ENCODE measurements around the gene PRKCB.

DNA sequence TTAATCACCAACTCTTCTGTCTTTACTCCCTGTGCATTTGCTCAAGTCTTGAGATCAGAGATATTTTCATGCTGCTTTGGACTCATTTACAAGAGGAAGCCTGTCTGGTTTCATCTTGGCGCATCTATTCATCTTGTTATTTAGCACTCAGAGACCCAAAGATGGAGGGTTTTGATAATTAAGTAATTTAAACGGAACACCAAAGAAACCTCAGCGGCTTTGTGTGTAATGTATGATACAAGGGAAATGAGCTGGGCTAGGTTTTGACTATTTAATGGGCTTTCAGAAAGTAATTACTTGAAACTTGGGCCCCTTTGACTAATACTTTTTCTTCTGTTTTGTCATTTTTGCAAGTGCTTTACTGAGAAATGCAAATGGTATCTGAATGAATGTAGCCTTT is 354.2 kb downstream of the PRKCB start:
- TF ChIP-seq, protein P1, sequence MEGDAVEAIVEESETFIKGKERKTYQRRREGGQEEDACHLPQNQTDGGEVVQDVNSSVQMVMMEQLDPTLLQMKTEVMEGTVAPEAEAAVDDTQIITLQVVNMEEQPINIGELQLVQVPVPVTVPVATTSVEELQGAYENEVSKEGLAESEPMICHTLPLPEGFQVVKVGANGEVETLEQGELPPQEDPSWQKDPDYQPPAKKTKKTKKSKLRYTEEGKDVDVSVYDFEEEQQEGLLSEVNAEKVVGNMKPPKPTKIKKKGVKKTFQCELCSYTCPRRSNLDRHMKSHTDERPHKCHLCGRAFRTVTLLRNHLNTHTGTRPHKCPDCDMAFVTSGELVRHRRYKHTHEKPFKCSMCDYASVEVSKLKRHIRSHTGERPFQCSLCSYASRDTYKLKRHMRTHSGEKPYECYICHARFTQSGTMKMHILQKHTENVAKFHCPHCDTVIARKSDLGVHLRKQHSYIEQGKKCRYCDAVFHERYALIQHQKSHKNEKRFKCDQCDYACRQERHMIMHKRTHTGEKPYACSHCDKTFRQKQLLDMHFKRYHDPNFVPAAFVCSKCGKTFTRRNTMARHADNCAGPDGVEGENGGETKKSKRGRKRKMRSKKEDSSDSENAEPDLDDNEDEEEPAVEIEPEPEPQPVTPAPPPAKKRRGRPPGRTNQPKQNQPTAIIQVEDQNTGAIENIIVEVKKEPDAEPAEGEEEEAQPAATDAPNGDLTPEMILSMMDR (IDR thresholded peaks at IDR 0.05), result no peak
- no peak for TF ChIP-seq POLR2A (IDR thresholded peaks at IDR 0.05)

All from thyroid gland (tissue), 4 donors.